ENCODE results near the gene UPF1. TPM values are rescaled to one million over a fixed set of nuclear protein-coding genes. Genes with fewer than 3 reads are reported as not detected.

Gene UPF1
- total RNA-seq, 2 experiments from 2014 or later = 89.3 to 92.0 TPM

DNA sequence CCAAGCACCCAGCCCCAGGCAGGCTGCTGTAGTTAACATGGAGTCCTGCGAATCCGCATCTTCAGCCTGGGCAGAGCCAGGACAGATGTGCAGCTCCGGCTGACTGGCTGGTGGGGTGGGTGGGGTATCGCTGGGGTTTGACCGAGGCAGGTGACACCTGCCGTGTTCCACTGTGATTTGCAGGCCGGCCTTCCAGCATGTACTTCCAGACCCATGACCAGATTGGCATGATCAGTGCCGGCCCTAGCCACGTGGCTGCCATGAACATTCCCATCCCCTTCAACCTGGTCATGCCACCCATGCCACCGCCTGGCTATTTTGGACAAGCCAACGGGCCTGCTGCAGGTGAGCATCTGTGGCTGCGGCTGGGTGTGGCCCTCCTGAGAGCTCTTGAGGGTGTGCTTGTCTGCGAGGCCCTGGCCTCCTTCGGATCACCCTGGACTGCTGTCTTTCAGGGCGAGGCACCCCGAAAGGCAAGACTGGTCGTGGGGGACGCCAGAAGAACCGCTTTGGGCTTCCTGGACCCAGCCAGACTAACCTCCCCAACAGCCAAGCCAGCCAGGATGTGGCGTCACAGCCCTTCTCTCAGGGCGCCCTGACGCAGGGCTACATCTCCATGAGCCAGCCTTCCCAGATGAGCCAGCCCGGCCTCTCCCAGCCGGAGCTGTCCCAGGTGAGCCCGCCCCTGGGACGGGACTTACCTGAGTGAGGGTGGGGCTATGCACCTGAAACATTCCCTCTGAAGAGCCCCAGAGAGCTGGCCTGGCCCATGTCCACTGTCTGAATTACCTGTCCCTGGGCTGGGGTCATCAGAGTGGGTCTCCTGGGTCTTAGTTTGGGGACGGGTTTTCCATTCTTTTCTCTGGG lies 33.6 kb downstream of the UPF1 start:
- POLR2A ChIA-PET = interaction anchor here (1.0 kb wide), 1 partner anchor 276 kb away, joined by 4 read pairs; no protein-coding TSS in a partner anchor
- CTCF ChIA-PET = interaction anchor here (0.6 to 2.0 kb wide), 6 partner anchors 14 to 344 kb away, joined by 3 to 9 read pairs (median 4); no protein-coding TSS in a partner anchor

GRCh38 chr19:18865973-18866799 lies 34.4 kb downstream of the UPF1 start:
- CTCF ChIA-PET = interaction anchor here (0.7 to 2.0 kb wide), 5 partner anchors 11 to 142 kb away, joined by 3 to 9 read pairs (median 4); no protein-coding TSS in a partner anchor
- POLR2A ChIA-PET = interaction anchor here (1.0 kb wide), 1 partner anchor 277 kb away, joined by 4 read pairs; no protein-coding TSS in a partner anchor

DNA sequence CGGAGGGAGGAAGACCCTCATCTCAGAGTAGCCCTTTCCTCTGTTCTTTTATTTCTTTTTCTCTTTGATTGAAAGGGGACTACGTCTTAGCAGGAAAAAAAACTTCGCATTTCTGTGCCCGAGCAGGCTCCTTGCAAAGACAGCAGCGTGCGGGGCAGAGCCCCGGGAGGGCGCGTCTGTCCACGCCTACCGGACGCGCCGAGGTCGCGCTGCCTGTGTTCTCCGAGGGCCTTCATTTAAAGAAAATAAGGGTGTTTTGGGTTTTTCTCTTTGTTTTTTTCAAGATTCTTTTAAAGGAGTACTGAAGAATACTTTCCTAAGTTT lies 35.0 kb downstream of the UPF1 start:
- CTCF ChIA-PET = interaction anchor here (1.0 to 2.0 kb wide), 6 partner anchors 11 to 95 kb away, joined by 3 to 9 read pairs (median 5); partner anchors contain the start of gene UPF1
- POLR2A ChIA-PET = no interaction called here

- ChIA-PET CTCF (interaction anchor here (0.5 to 2.0 kb wide), 7 partner anchors 11 to 161 kb away, joined by 3 to 9 read pairs (median 5); partner anchors contain the start of genes COPE, DDX49 and UPF1), POLR2A (no interaction called here)
These were observed 35.4 kb downstream of the UPF1 start for GRCh38 chr19:18867199-18867598.

DNA sequence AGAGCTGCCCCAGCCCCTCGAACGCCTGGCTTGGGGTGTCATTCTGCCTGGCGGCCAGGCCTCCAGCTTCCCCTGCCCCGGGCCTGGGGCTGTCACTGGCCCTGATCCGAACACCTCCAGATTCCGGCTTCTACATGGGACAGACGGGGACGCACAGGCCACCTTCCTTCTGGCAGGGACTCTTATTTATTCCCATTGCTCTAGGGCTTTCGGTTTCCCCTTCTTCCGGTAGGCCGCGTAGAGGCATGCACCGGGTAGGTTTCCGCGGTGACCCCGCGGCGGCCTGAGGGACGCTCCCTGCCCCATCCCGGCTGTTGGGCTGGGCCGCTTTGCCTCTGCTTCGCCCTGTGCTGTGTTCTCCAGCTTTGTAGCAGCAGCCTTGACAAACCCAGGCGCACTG lies 36.0 kb downstream of the UPF1 start:
- ChIA-PET POLR2A (no interaction called here), CTCF (interaction anchor here (0.5 to 1.8 kb wide), 6 partner anchors 12 to 162 kb away, joined by 3 to 9 read pairs (median 4); partner anchors contain the start of genes COPE, DDX49 and UPF1)

DNA sequence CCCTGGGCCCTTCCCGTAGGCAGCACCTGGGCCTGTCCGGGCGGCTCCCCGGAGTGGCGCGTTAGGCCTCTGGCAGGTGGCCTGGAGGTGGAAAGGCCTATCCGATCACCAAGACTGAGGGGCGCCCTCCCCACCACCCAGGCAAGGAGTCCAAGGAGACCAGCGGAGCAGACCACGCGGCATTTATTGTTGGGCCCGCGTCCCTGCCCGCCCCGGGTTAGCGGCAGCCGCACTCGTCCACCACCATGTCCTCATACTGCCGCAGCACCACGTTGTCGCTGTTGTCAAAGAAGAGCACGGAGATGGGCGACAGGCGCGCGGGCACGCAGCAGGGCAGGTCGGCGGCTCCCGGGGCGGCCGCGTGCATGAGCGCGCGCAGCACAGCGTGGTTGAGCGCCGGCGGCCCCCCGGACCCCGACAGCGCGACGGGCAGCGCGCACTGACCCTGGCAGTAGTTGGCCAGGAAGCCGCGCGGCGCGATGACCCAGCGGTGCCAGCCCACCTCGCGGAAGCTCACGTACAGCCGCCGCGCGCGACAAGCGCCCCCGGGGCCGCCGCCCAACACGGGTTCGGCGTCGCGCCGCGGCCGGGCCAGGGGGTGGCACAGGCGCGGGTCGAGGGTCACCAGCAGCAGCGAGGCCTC lies 36.7 kb downstream of the UPF1 start:
- ChIA-PET POLR2A (no interaction called here), CTCF (interaction anchor here (1.8 kb wide), 1 partner anchor 28 kb away, joined by 6 read pairs; no protein-coding TSS in a partner anchor)

DNA sequence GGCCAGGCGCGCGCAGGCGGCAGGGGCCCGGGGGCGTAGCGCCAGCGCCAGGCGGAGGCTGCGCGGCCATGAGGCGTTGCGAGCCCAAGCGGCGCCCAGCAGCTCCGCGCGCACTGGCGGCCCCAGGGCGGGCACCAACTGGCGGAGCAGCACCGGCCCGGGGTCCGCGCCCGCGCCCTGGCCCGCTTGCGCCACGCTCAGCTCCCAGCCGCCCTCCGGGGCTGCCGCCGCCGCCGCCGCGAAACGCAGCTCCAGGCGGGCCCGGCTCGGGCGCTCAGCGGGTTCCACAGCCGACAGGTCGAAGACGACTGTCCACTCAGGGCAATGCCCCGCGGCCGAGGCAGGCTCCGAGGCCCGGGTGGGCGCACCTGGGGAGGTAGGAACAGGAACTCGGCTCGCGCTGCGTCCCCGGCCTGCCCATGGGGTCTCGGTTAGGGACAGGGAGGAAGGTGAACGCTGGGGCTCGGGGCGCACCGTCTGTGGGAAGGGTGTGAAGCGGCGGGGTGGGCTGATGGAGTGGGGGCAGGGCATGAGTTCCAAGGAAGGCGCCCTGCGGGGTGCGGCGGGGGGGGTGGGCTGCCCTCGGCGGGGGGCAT lies 37.4 kb downstream of the UPF1 start:
- CTCF ChIA-PET = no interaction called here
- POLR2A ChIA-PET = no interaction called here

- POLR2A ChIA-PET = no interaction called here
- CTCF ChIA-PET = no interaction called here
These were observed 38.2 kb downstream of the UPF1 start for GRCh38 chr19:18869781-18870530.

GRCh38 chr19:18870531-18871172 lies 38.9 kb downstream of the UPF1 start:
- CTCF ChIA-PET = interaction anchor here (1.8 kb wide), 1 partner anchor 23 kb away, joined by 5 read pairs; no protein-coding TSS in a partner anchor
- POLR2A ChIA-PET = interaction anchor here (0.6 to 0.7 kb wide), 2 partner anchors 9 to 336 kb away, joined by 3 to 5 read pairs; no protein-coding TSS in a partner anchor

GRCh38 chr19:18871543-18871942 lies 39.8 kb downstream of the UPF1 start:
- POLR2A ChIA-PET = interaction anchor here (0.7 kb wide), 1 partner anchor 10 kb away, joined by 5 read pairs; no protein-coding TSS in a partner anchor
- CTCF ChIA-PET = interaction anchor here (0.7 to 1.8 kb wide), 2 partner anchors 24 to 443 kb away, joined by 3 to 5 read pairs; no protein-coding TSS in a partner anchor

GRCh38 chr19:18875726-18876125 lies 44.0 kb downstream of the UPF1 start:
- ChIA-PET CTCF (no interaction called here), POLR2A (no interaction called here)

- ChIA-PET CTCF (interaction anchor here (0.6 to 0.7 kb wide), 4 partner anchors 12 to 395 kb away, joined by 3 to 4 read pairs (median 4); no protein-coding TSS in a partner anchor), POLR2A (interaction anchor here (0.6 to 0.7 kb wide), 2 partner anchors 42 to 63 kb away, joined by 3 read pairs; partner anchors contain the start of genes COPE and DDX49)
These were observed 45.1 kb downstream of the UPF1 start for GRCh38 chr19:18876865-18877264.

- POLR2A ChIA-PET = interaction anchor here (0.5 kb wide), 1 partner anchor 120 kb away, joined by 8 read pairs; no protein-coding TSS in a partner anchor
- CTCF ChIA-PET = interaction anchor here (1.1 kb wide), 1 partner anchor 12 kb away, joined by 4 read pairs; no protein-coding TSS in a partner anchor
These were observed 46.5 kb downstream of the UPF1 start for GRCh38 chr19:18878058-18878797.

- ChIA-PET POLR2A (interaction anchor here (0.6 kb wide), 1 partner anchor 83 kb away, joined by 8 read pairs; no protein-coding TSS in a partner anchor), CTCF (no interaction called here)
These were observed 47.3 kb downstream of the UPF1 start for GRCh38 chr19:18878858-18879578.

GRCh38 chr19:18879579-18880373 lies 48.0 kb downstream of the UPF1 start:
- ChIA-PET POLR2A (interaction anchor here (0.6 kb wide), 1 partner anchor 84 kb away, joined by 8 read pairs; no protein-coding TSS in a partner anchor), CTCF (interaction anchor here (0.6 to 0.9 kb wide), 2 partner anchors 24 to 166 kb away, joined by 3 read pairs; no protein-coding TSS in a partner anchor)
